ENCODE measurements around the gene ST8SIA6.

ST8SIA6 gene

GRCh38 chr10:17386616-17387075 is 67.7 kb downstream of the ST8SIA6 start:
- no peak for DNase-seq (ENCODE audit: low read depth, low spot score)

GRCh38 chr10:17386021-17386420 is 68.4 kb downstream of the ST8SIA6 start:
- no peak for DNase-seq (ENCODE audit: low read depth, low spot score)

GRCh38 chr10:17385066-17385465 is 69.3 kb downstream of the ST8SIA6 start:
- no peak for DNase-seq (ENCODE audit: low read depth, low spot score)

GRCh38 chr10:17383801-17384555 is 70.4 kb downstream of the ST8SIA6 start:
- no peak for DNase-seq (ENCODE audit: low read depth, low spot score)

- DNase-seq (ENCODE audit: low read depth, low spot score), result no peak
Observed at GRCh38 chr10:17381502-17382142, 72.8 kb downstream of the ST8SIA6 start.

GRCh38 chr10:17380888-17381287 is 73.5 kb downstream of the ST8SIA6 start:
- no peak for DNase-seq (ENCODE audit: low read depth, low spot score)

- DNase-seq (ENCODE audit: low read depth, low spot score), result no peak
Observed at GRCh38 chr10:17380016-17380415, 74.4 kb downstream of the ST8SIA6 start.

GRCh38 chr10:17379151-17379690 is 75.2 kb downstream of the ST8SIA6 start:
- no peak for DNase-seq (ENCODE audit: low read depth, low spot score)

- no peak for DNase-seq (ENCODE audit: low read depth, low spot score)
Observed at GRCh38 chr10:17375936-17376584, 78.3 kb downstream of the ST8SIA6 start.

- DNase-seq (ENCODE audit: low read depth, low spot score), result no peak
Observed at GRCh38 chr10:17368708-17369272, 85.6 kb downstream of the ST8SIA6 start.

- no peak for DNase-seq (ENCODE audit: low read depth, low spot score)
Observed at GRCh38 chr10:17366705-17367104, 87.7 kb downstream of the ST8SIA6 start.

- no peak for DNase-seq (ENCODE audit: low read depth, low spot score)
Observed at GRCh38 chr10:17365402-17365801, 89.0 kb downstream of the ST8SIA6 start.

- DNase-seq (ENCODE audit: low read depth, low spot score), result no peak
Observed at GRCh38 chr10:17358461-17358860, 95.9 kb downstream of the ST8SIA6 start.

- DNase-seq (ENCODE audit: low read depth, low spot score), result no peak
Observed at GRCh38 chr10:17357781-17358180, 96.6 kb downstream of the ST8SIA6 start.

- no peak for DNase-seq (ENCODE audit: low read depth, low spot score)
Observed at GRCh38 chr10:17356820-17357219, 97.6 kb downstream of the ST8SIA6 start.

- no peak for DNase-seq (ENCODE audit: low read depth, low spot score)
Observed at GRCh38 chr10:17354781-17355180, 99.6 kb downstream of the ST8SIA6 start.

- DNase-seq (ENCODE audit: low read depth, low spot score), result no peak
Observed at GRCh38 chr10:17353568-17354300, 100.7 kb downstream of the ST8SIA6 start.

- DNase-seq (ENCODE audit: low read depth, low spot score), result no peak
Observed at GRCh38 chr10:17352583-17352982, 101.8 kb downstream of the ST8SIA6 start.

GRCh38 chr10:17351506-17351905 is 102.9 kb downstream of the ST8SIA6 start:
- DNase-seq (ENCODE audit: low read depth, low spot score), result no peak

- no peak for DNase-seq (ENCODE audit: low read depth, low spot score)
Observed at GRCh38 chr10:17349717-17350116, 104.7 kb downstream of the ST8SIA6 start.

Data from activated CD4-positive, CD25-positive, alpha-beta regulatory T cell treated with anti-CD3 and anti-CD28 coated beads, Interleukin-2, amount 50 U/mL, for 16 hours (primary cell).